NCI-H510A treated with DMSO at 0.1 percent for 48 hours (cell line): Measurements from ENCODE around the gene ATP6V0A4.
"Not testable (repeated sequence)": the region's sequence is repeated elsewhere in the genome, so short reads cannot be mapped to it uniquely, and the experiment has no call there.

Source experiments
- DNase-seq: peaks from one replicate; lab custom pipeline; 2025; lab: John Stamatoyannopoulos, UW

Gene ATP6V0A4

GRCh38 chr7:138699661-138700060 is 98.3 kb downstream of the ATP6V0A4 start:
- DNase-seq = no peak

- DNase-seq = no peak
Observed at GRCh38 chr7:138698281-138698680, 99.7 kb downstream of the ATP6V0A4 start.

- DNase-seq = no peak
Observed at GRCh38 chr7:138697535-138698182, 100.3 kb downstream of the ATP6V0A4 start.

- not testable (repeated sequence) for DNase-seq
Observed at GRCh38 chr7:138695776-138696175, 102.2 kb downstream of the ATP6V0A4 start.

GRCh38 chr7:138695106-138695505 is 102.9 kb downstream of the ATP6V0A4 start:
- no peak for DNase-seq

GRCh38 chr7:138691178-138691577 is 106.8 kb downstream of the ATP6V0A4 start:
- DNase-seq = no peak

DNA sequence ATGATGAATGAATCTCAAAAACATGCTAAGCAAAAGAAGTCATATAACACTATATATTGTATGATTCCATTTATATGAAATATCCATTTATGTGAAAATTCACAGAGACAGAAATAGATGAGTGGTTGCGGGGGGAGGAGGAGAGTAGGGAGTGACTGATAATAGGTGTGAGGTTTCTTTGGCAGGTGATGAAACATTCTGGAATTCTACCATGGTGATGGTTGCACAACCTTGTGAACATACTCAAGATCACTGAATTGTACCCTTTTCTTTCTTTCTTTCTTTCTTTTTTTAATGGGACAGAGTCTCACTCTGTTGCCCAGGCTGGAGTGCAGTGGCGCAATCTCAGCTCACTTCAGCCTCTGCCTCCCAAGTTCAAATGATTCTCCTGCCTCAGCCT is 107.5 kb downstream of the ATP6V0A4 start:
- DNase-seq = no peak

DNA sequence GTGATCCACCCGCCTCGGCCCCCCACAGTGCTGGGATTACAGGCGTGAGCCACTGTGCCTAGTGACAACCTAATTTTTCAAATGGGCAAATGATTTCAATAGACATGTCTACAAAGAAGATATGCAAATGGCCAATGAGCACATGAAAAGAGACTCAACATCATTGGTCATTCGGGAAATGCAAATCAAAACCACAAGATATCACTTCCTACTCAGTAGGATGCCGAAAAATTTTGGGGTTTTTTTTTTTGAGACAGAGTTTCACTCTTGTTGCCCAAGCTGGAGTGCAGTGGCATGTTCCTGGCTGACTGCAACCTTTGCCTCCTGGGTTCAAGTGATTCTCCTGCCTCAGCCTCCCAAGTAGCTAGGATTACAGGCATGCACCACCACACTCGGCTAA is 110.0 kb downstream of the ATP6V0A4 start:
- not testable (repeated sequence) for DNase-seq

GRCh38 chr7:138684340-138684739 is 113.7 kb downstream of the ATP6V0A4 start:
- DNase-seq = no peak

DNA sequence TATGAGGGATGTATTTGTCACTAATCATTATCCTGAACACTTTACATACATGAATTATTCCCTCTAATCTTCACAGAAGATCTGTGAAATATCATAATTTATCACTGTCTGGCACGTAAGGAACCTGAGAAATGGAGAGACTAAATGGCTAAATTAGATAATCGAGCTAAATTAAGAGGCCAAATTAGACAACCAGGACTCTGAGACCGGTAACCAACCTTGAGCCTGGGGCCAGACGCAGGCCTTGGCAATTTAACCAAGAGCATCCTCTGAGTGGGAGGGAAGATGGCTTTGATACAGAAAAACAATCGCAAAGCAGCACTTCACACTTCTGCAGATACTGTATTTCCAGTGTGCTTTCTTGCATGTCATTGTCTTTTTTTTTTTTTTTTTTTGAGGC is 118.2 kb downstream of the ATP6V0A4 start:
- DNase-seq = no peak

DNA sequence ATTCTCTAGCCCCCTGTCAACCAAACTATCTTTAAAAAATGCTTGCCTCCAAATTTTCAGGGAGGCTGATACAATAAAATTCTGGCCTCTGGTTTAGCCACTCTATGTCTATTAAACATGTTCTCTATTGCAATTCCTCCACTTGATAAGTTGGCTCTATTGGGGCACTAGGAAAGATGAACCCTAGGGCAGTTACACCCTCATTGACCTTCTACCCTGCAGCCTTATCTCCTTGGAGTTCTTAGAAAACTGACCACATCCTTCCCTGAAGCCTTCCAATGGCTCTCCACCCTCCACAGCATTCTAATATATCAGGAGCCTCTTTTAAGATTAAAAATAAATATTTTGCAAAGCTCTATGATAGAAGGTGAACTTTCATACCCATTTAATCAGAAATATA is 127.4 kb downstream of the ATP6V0A4 start:
- DNase-seq = no peak

DNA sequence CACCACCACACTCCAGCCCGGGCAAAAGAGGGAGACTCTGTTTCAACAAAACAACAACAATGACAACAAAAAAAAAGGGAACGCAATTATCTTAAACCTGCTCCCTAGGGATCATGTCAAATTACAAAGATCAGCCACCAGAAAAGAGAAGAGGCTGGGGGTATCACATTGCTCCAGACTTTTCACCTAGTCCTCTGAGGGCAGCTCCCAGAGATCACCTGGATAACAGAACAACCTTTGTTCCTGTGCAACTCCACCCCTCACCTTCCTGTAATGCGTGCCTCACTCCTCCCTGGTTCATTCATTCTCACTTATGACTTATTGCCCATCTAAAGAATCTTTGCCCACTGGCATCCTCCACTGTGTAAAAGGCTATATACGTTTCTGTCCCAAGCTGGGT is 128.6 kb downstream of the ATP6V0A4 start:
- no peak for DNase-seq

DNA sequence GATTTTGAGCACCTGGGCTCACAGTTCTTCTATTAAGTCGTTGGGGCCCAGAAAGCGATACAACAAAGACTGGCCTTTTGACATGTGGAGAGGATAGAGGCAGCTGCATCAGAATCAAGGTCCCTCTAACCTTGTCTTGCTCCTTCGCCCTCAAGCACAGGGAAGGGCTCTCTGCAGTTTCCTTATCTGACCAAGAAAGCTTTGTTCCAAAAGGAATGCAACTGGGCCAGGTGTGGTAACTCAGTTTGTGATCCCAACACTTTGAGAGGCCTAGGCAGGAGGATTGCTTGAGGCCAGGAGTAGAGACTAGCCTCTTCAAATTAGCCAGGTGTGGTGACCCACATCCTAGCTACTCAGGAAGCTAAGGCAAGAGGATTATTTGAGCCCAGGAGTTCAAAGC is 129.1 kb downstream of the ATP6V0A4 start:
- no peak for DNase-seq

GRCh38 chr7:138668229-138668596 is 129.8 kb downstream of the ATP6V0A4 start:
- DNase-seq = no peak

- no peak for DNase-seq
Observed at GRCh38 chr7:138667535-138668228, 130.3 kb downstream of the ATP6V0A4 start.

DNA sequence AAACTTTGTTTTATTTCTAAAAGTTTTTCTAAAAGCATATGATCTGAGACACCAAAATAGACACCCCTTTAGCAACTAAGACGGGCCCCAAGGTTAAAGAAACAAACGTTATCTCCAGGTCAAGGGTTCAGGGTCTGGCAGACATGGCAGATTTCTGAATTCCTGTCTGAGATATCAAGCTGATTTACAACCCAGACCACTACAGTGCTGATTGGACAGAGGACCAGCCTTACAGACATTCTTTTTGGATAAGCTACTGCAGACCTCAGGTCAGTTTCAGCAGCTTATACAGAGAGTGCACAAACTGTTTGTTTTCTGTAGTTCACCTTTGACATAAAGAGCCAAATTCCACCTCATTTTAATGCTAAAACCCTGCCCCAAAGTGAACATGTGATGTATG is 131.6 kb downstream of the ATP6V0A4 start:
- no peak for DNase-seq

DNA sequence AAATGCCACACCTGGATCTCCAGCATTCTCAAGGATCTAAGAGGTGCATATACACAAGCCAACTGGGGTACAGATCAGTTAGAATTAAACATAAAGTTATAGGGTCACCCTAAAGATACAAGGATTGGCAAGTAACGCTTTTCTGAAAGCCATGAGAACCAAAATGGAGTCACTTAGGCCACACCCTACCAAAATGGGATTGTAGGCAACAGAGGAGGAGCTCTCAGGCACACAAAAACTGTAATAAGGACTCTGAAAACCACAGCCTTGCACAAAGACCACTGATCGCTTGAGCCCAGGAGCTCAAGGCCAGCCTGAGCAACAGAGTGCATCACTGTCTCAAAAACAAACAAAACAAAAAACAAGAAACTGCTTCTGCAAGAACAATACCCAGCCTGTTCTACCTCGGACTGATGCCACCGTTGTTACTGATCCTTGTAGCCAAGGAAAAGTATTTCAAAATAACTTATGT is 132.3 kb downstream of the ATP6V0A4 start:
- DNase-seq = no peak

DNA sequence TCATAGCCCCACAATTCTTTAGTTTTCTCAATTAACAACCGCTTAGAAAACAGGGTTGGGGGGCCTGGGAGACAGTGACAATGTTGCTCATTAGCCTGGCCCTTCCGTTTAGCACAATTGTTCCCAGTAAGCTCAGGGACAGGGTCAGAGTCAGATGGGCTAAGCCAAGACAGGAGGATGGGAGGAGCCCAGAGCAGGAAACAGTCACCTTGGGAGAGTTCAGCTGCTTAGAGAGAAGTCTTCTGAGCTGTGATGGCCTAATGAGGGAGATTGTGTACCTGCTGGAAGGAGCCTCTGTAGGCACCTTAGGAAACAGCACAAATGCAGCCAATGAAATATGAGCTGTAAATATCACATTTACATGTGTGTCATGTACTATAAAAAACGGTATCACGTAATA is 132.7 kb downstream of the ATP6V0A4 start:
- DNase-seq = no peak

DNA sequence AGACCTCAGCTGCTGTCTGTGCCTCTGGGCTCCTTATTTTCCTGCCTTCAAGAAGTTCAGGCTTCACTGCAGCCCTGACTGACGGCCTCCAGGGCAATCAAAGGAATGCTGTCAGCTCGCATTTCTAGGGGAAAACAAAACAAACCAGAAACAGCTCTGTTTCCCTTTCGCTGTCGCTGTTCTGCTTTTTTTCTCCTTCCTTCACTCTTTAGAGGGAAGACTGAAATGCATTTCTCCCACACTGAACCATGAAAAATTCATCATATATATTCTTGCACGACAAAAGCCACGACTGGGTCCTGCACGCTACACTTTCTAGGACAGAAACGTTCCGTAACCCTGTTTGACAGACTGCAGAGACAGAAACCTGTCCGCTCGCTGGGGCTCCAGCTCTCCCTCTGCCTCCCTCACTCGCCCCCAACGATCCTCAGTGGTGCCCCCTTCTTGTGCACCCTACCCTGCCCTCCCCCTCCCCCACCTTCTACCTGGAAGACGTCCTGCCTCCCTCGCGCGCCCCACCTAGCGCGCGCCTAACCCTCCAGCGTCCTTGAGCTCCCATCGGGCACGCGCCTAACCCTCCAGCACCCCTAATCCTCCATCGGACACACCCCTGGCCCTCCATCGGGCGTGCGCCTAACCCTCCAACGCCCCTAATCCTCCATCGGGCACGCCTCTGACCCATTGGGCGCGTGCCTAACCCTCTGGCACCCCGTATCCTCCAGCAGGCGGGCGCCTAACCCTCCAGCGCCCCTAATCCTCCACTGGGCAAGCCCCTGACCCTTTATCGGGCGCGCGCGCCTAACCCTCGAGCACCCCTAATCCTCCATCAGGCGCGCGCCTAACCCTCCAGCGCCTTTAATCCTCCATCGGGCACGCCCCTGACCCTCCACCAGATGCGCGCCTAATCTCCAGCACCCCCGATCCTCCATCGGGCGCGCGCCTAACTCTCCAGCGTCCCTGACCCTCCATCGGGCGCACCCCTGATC is 134.0 kb downstream of the ATP6V0A4 start:
- DNase-seq = no peak

DNA sequence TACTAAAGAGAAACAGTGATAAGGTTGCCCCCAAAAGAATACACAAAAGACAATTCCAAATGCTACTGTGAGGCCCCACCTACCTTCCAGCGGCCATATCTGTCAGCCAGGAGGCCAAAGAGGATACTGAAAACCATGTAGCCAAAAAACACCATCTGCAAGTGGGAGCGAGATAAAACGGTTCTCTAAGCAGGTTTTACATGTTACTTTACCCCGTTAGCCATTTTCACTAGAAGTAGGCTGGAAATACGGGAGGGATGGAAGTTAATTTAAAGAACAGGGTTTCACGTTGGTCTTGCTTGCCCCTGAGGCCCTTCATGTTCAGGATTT is 135.0 kb downstream of the ATP6V0A4 start:
- no peak for DNase-seq

DNA sequence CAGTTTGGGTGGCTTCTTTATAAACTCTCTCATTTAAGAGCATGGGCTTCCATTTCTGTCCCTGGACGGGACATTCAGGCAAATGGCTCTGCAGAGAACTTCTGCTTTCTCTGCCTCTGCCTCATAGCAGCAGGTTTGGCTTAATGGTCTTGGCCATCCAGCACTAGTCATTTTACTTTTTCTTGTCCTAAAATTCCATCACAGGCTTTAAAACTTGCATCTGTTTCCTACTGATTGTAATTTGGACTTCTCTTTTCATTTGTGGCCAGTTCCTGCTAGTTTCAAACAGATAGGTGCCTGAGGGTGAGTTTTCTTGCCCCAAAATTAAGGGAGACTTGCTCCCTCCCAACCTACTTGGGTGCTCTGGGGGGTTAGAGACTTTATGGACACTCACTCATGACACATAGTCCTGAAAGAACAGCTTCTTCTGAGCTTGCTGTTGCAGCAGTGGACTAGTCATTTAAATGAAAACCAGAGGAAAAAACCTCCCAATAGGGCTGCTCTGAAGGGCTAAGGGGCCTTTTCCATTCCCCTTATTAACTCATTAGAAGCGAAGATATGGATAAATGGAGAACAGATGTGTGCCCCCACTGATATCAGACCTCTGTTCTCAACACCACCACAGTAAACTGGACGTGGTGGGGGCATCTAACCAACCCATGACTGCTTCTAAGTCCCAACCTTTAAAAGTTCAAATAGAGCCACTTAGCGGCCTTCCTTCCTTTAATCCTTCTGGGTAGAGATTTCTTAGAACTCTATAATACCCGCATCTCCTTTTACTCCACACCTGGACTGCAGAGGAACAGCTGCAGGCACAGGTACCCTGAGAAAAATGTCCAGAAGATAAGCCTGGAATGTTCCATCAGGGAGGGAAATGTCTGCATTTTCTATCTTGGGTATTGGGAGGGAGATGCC is 135.7 kb downstream of the ATP6V0A4 start:
- no peak for DNase-seq
